RWPE2 (cell line): ENCODE measurements around the gene CUL9.

Experiments used
- ATAC-seq: fragments of 200-7000 bp; cut with Tn5 transposase; 3 replicates; pipeline ENCODE4 v1.9.1; 2021; ENCODE audit warnings: low read depth
- DNase-seq: peaks from one replicate; pipeline ENCODE4 v3.0.0-alpha.2; 2020; ENCODE audit warnings: low spot score
- H3K27ac ChIP-seq: fragments of 450-650 bp; 2 replicates; pipeline ENCODE4 v1.5.1; 2017; ENCODE audit warnings: mild to moderate bottlenecking; ENCODE audit not compliant: poor library complexity, severe bottlenecking
- H3K27me3 ChIP-seq: fragments of 250-450 bp; sonication (Bioruptor Pico); 2 replicates; pipeline ENCODE4 v1.5.1; 2021; ENCODE audit warnings: mild to moderate bottlenecking, moderate library complexity; ENCODE audit not compliant: insufficient read depth, poor library complexity, severe bottlenecking
- H3K36me3 ChIP-seq: fragments of 250-450 bp; sonication (Bioruptor Pico); 2 replicates; pipeline ENCODE4 v1.5.1; 2020; ENCODE audit warnings: low read depth, mild to moderate bottlenecking, moderate library complexity
- H3K4me1 ChIP-seq: fragments of 250-450 bp; sonication (Bioruptor Pico); 2 replicates; pipeline ENCODE4 v1.5.1; 2021; ENCODE audit warnings: mild to moderate bottlenecking, moderate library complexity; ENCODE audit not compliant: insufficient read depth, poor library complexity, severe bottlenecking
- H3K4me3 ChIP-seq: fragments of 250-450 bp; sonication (Bioruptor Pico); 2 replicates; pipeline ENCODE4 v1.5.1; 2021; ENCODE audit warnings: mild to moderate bottlenecking, moderate library complexity; ENCODE audit not compliant: severe bottlenecking
- H3K9me3 ChIP-seq: fragments of 250-450 bp; sonication (Bioruptor Pico); 2 replicates; pipeline ENCODE4 v1.5.1; 2021; ENCODE audit warnings: mild to moderate bottlenecking, moderate library complexity; ENCODE audit not compliant: severe bottlenecking
- TF ChIP-seq, protein P1 (sequence below): fragments of 450-650 bp; IDR thresholded peaks from one replicate; pipeline ENCODE4 v1.5.1; 2017; ENCODE audit warnings: mild to moderate bottlenecking, moderate library complexity; ENCODE audit not compliant: poor library complexity, severe bottlenecking

Gene CUL9

DNA sequence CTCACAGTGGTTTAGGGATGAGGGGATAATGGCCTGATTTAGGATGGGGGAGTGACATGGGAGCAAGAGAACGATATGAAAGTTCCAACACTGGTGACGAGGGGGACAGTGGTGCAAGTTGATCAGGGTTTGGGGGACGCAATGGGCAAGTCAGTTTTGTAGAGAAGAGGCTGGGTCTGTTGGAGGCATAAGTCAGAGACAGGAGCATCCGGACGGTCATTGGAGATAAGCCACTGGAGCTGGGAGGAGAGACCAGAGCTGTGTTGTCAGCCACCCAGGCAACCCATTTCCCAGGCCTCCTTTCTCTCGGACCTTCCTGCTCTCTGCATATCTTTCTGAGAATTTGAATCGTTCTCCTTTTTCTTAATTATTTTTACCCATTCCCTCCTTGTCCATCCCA, 37.8 kb downstream of the CUL9 start:
- no peak overlapping the region for H3K4me3 ChIP-seq
- H3K27me3 ChIP-seq: no peaks in the 10 kb centered on the region
- H3K36me3 ChIP-seq: peaks cover 10% of the 10 kb centered on the region; the same call in 1 of the 2 replicates
- no peaks in the 10 kb centered on the region for H3K4me1 ChIP-seq
- no peaks in the 10 kb centered on the region for H3K9me3 ChIP-seq
- H3K27ac ChIP-seq: no peak overlapping the region
- TF ChIP-seq, protein P1, sequence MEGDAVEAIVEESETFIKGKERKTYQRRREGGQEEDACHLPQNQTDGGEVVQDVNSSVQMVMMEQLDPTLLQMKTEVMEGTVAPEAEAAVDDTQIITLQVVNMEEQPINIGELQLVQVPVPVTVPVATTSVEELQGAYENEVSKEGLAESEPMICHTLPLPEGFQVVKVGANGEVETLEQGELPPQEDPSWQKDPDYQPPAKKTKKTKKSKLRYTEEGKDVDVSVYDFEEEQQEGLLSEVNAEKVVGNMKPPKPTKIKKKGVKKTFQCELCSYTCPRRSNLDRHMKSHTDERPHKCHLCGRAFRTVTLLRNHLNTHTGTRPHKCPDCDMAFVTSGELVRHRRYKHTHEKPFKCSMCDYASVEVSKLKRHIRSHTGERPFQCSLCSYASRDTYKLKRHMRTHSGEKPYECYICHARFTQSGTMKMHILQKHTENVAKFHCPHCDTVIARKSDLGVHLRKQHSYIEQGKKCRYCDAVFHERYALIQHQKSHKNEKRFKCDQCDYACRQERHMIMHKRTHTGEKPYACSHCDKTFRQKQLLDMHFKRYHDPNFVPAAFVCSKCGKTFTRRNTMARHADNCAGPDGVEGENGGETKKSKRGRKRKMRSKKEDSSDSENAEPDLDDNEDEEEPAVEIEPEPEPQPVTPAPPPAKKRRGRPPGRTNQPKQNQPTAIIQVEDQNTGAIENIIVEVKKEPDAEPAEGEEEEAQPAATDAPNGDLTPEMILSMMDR: no peak
- ATAC-seq (no peak), DNase-seq (peak; percentile 14)

DNA sequence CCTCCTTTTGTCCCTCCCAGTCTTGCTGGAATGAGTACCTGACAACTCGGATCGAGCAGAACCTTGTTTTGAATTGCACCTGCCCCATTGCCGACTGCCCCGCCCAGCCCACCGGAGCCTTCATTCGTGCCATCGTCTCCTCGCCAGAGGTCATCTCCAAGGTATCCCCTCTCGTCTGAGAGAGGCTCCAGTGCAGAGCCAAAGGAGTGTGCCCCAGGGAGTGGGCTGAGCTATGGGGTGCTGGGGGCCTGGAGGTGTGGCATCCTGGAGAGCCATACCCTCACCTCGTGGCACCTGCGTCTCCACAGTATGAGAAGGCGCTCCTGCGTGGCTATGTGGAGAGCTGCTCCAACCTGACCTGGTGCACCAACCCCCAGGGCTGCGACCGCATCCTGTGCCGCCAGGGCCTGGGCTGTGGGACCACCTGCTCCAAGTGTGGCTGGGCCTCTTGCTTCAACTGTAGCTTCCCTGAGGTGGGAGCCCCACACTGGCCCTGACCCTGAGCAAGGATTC, 38.5 kb downstream of the CUL9 start:
- no peaks in the 10 kb centered on the region for H3K27me3 ChIP-seq
- peaks cover 10% of the 10 kb centered on the region; the same call in 1 of the 2 replicates for H3K36me3 ChIP-seq
- H3K27ac ChIP-seq: no peak overlapping the region
- no peaks in the 10 kb centered on the region for H3K4me1 ChIP-seq
- DNase-seq: peak; percentile 45
- no peak for ATAC-seq
- no peak overlapping the region for H3K4me3 ChIP-seq
- H3K9me3 ChIP-seq: no peaks in the 10 kb centered on the region
- TF ChIP-seq, protein P1: no peak

DNA sequence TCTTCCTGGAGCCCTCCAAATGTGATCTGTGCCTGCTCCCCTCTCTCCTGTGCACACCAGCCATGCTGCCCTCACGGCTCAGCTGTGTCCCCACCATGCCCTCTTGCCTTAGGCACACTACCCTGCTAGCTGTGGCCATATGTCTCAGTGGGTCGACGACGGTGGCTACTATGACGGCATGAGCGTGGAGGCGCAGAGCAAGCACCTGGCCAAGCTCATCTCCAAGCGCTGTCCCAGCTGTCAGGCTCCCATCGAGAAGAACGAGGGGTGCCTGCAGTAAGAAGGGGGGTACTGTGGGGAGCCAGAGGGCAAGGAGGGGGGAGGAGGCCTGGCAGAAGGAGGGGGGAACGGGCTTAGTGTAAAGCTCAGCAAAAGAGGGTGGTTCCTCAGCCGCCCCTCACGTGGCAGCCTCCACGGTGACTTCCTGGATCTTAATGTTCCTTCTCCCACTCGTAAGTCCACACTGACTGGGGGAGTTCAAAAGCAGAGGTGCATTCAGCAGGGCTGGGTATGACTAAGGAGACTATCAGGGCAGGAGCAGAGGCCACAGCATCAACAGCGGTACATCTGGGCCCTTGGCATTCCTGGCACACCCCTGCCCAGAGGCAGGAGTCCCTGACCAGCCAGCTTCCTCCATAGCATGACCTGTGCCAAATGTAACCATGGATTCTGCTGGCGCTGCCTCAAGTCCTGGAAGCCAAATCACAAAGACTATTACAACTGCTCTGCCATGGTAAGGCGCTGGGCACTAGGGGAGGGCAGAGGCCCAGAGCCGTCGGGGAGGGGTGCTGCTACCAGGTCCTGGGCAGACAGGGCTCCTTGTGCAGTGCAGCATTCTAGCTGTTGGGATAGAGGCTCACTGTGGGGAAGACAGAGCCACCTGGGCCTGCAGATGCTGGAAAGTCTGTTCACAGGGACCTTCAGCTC, 39.3 kb downstream of the CUL9 start:
- Histone ChIP-seq H3K9me3 (no peaks in the 10 kb centered on the region), H3K27me3 (no peaks in the 10 kb centered on the region), H3K4me1 (no peaks in the 10 kb centered on the region), H3K4me3 (no peak overlapping the region), H3K36me3 (peaks cover 10% of the 10 kb centered on the region; the same call in 1 of the 2 replicates), H3K27ac (peak overlapping the region; percentile 7)
- DNase-seq (peak; percentile 49), ATAC-seq (peak; percentile 54)
- TF ChIP-seq, protein P1: no peak

DNA sequence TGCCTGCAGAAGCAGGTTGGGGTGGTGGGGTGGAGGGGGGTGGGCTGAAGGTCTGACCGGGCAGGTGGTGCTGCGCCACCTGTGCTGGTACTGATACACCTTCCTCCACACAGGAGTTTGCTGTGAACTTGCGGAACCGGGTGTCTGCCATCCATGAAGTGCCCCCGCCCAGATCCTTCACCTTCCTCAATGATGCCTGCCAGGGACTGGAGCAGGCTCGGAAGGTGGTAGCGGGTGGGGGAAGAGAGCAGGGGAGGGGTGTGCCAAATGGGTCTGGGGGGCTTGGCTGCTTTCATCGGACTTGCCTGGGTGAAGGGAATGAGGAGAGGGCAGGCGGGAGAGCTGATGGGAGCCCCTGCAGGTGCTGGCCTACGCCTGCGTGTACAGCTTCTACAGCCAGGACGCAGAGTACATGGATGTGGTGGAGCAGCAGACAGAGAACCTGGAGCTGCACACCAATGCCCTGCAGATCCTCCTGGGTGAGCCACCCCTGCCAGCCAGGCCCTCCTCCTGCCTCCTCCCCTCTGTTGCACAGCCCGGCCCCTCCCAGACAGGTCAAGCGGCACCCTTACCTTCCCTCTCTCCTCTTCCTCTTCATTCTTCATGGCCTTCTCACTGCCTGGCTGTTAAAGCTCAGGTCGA, 40.5 kb downstream of the CUL9 start:
- no peaks in the 10 kb centered on the region for H3K9me3 ChIP-seq
- DNase-seq (peak; percentile 36), ATAC-seq (0 out of 3 replicates have a peak, but pooled peaks have one; percentile 10)
- H3K4me3 ChIP-seq: no peak overlapping the region
- H3K36me3 ChIP-seq: peaks cover 10% of the 10 kb centered on the region; the same call in 1 of the 2 replicates
- no peaks in the 10 kb centered on the region for H3K4me1 ChIP-seq
- H3K27ac ChIP-seq: no peak overlapping the region
- H3K27me3 ChIP-seq: no peaks in the 10 kb centered on the region
- TF ChIP-seq, protein P1: no peak
